Measurements from ENCODE around the gene OR2B6. TPM values are rescaled to one million over a fixed set of nuclear protein-coding genes. Genes with fewer than 3 reads are reported as not detected.

OR2B6 gene
- total and polyA plus RNA-seq, 12 donors = not detected

GRCh38 chr6:27994616-27995015 is 37.6 kb downstream of the OR2B6 start:
- Histone ChIP-seq H3K27ac (no peak overlapping the region), H3K36me3 (no peaks in the 10 kb centered on the region), H3K4me3 (no peak overlapping the region), H3K9me3 (no peaks in the 10 kb centered on the region), H3K27me3 (peaks cover 0 to 56% (median 21%) of the 10 kb centered on the region in 7 donors), H3K4me1 (no peaks in the 10 kb centered on the region)
- no peak for ATAC-seq
- intact Hi-C loops (cut with DNase I) = no loop called here
- TF ChIP-seq CTCF (IDR thresholded peaks at IDR 0.05) = no peak
- no peak for DNase-seq
- WGBS, 2 donors = 31 to 36% methylated on average over 2 of the region's 2 CpGs

GRCh38 chr6:28000351-28001045 is 43.5 kb downstream of the OR2B6 start:
- WGBS, 2 donors = 68 to 71% methylated on average over 15 of the region's 15 CpGs
- no peak overlapping the region for H3K4me3 ChIP-seq
- no peak for TF ChIP-seq CTCF (IDR thresholded peaks at IDR 0.05)
- intact Hi-C loops (cut with DNase I) = no loop called here
- ATAC-seq (no peak), DNase-seq (no peak)
- no peaks in the 10 kb centered on the region for H3K36me3 ChIP-seq
- no peaks in the 10 kb centered on the region for H3K9me3 ChIP-seq
- H3K4me1 ChIP-seq = no peaks in the 10 kb centered on the region
- no peak overlapping the region for H3K27ac ChIP-seq
- H3K27me3 ChIP-seq = peaks cover 0 to 18% (median 9%) of the 10 kb centered on the region in 7 donors

GRCh38 chr6:28001351-28001750 is 44.3 kb downstream of the OR2B6 start:
- H3K4me1 ChIP-seq = no peaks in the 10 kb centered on the region
- H3K4me3 ChIP-seq = no peak overlapping the region
- no peak for DNase-seq
- H3K36me3 ChIP-seq = no peaks in the 10 kb centered on the region
- peaks cover 0 to 13% (median 4%) of the 10 kb centered on the region in 7 donors for H3K27me3 ChIP-seq
- ATAC-seq = no peak
- H3K9me3 ChIP-seq = no peaks in the 10 kb centered on the region
- no peak for TF ChIP-seq CTCF (IDR thresholded peaks at IDR 0.05)
- intact Hi-C loops (cut with DNase I) = no loop called here
- no peak overlapping the region for H3K27ac ChIP-seq
- WGBS, 2 donors = 72 to 76% methylated on average over 15 of the region's 15 CpGs

GRCh38 chr6:28001751-28002150 is 44.7 kb downstream of the OR2B6 start:
- no peaks in the 10 kb centered on the region for H3K4me1 ChIP-seq
- H3K4me3 ChIP-seq = no peak overlapping the region
- H3K27ac ChIP-seq = no peak overlapping the region
- WGBS, 2 donors = 62% methylated on average over 5 of the region's 5 CpGs
- TF ChIP-seq CTCF (IDR thresholded peaks at IDR 0.05) = no peak
- ATAC-seq (no peak), DNase-seq (no peak)
- H3K9me3 ChIP-seq = no peaks in the 10 kb centered on the region
- peaks cover 0 to 12% (median under 1%) of the 10 kb centered on the region in 7 donors for H3K27me3 ChIP-seq
- H3K36me3 ChIP-seq = no peaks in the 10 kb centered on the region
- intact Hi-C loops (cut with DNase I) = no loop called here

All from heart right ventricle (tissue), 16 donors.